ENCODE data around the gene C19orf73. TPM values are rescaled to one million over a fixed set of nuclear protein-coding genes. Genes with fewer than 3 reads are reported as not detected.

The C19orf73 gene
- total and polyA plus RNA-seq, 9 of the 15 experiments (the other 6 are each of a cell fraction or from before 2014, with no cell fraction given): 0.08 to 7.4 (median 1.4) TPM

GRCh38 chr19:49085020-49085867, 33.7 kb downstream of the C19orf73 start, which contains the start of gene SNRNP70 (continued):
- no peak for TF ChIP-seq CHD7 (IDR thresholded peaks at IDR 0.05; ENCODE audit: low read depth, low read length)
- peak; percentile 73 for TF ChIP-seq HNRNPLL (IDR thresholded peaks at IDR 0.05; ENCODE audit: low read depth, low read length, poor library complexity, severe bottlenecking)
- no peak for TF ChIP-seq CEBPG (CRISPR knock-in tag; IDR thresholded peaks at IDR 0.05)
- TF ChIP-seq CEBPG (tag; conservative IDR thresholded peaks at IDR 0.05 in 1 of 2, IDR thresholded peaks at IDR 0.05 in 1 of 2): no peak
- TF ChIP-seq FOSL1 (tag; conservative IDR thresholded peaks at IDR 0.05): no peak; the same call in none of the 2 replicates
- TF ChIP-seq JUND (IDR thresholded peaks at IDR 0.05; ENCODE audit: borderline replicate concordance, low read depth, low read length): no peak; the same call in none of the 2 replicates
- no peak; the same call in 2 of the 3 replicates for TF ChIP-seq JUND (tag; IDR thresholded peaks at IDR 0.05; ENCODE audit: borderline replicate concordance, low read depth, low read length)
- no peak for TF ChIP-seq ZNF3 (CRISPR knock-in tag; IDR thresholded peaks at IDR 0.05)
- TF ChIP-seq ZFP1 (CRISPR knock-in tag; IDR thresholded peaks at IDR 0.05): no peak
- TF ChIP-seq CREB3 (tag; conservative IDR thresholded peaks at IDR 0.05; ENCODE audit: low read depth): 0 out of 2 replicates have a peak, but pooled peaks have one; percentile 60
- TF ChIP-seq THAP12 (CRISPR knock-in tag; IDR thresholded peaks at IDR 0.05): peak; percentile 95

Measured in K562 (cell line).